HCT116 (cell line): ENCODE results near the gene PCDHGA9. TPM values are rescaled to one million over a fixed set of nuclear protein-coding genes. Genes with fewer than 3 reads are reported as not detected.
"Not testable (repeated sequence)": the region's sequence is repeated elsewhere in the genome, so short reads cannot be mapped to it uniquely, and the experiment has no call there.

Experiments
- ATAC-seq: fragments of 200-7000 bp; cut with Tn5 transposase; 2 replicates; pipeline ENCODE4 v1.9.1; 2020; ENCODE audit warnings: mild to moderate bottlenecking, moderate library complexity
- BruUV-seq: library from RNA; stranded (reverse); fragments of 400-500 nt; replicated peaks from 2 replicates; lab custom pipeline; 2021; lab: Mats Ljungman, UMichigan
- CTCF ChIA-PET: fragments of 300-600 bp; sonication (Branson Sonifier 250); formaldehyde crosslinking; loops from one replicate; lab custom pipeline; 2021; ENCODE audit warnings: antibody characterized with exemption; lab: Charles Lee
- POLR2A ChIA-PET: fragments of 300-600, 350-600 bp; sonication (Branson Sonifier 250); formaldehyde crosslinking; loops from one replicate; lab custom pipeline; 2021; ENCODE audit warnings: antibody characterized with exemption; lab: Charles Lee
- RAD21 ChIA-PET, 2 experiments: fragments of 300-600 bp; sonication (Branson Sonifier 250); formaldehyde crosslinking; loops; one replicate each; lab custom pipeline; 2023; ENCODE audit warnings: low total read pairs in 2 of 2; ENCODE audit not compliant: uncharacterized antibody in 2 of 2, unreplicated experiment in 2 of 2, low non-redundant PET in 1 of 2; lab: Charles Lee
- DNase-seq: peaks from one replicate; pipeline ENCODE4 v3.0.0-alpha.2; 2010; ENCODE audit warnings: low read depth, low spot score
- H2AFZ ChIP-seq: fragments of 200-600 bp; shearing (Covaris generic), sonication (generic); 2 replicates; pipeline ENCODE4 v1.6.1; 2017; ENCODE audit warnings: low read depth, mixed run types, mixed read lengths, antibody characterized with exemption, low read length; ENCODE audit not compliant: poor library complexity, severe bottlenecking
- H3K27ac ChIP-seq: 2 replicates; pipeline ENCODE4 v1.5.1; 2012; ENCODE audit warnings: low read depth, low read length
- H3K27me3 ChIP-seq: fragments of 200-600 bp; sonication (generic); 2 replicates; pipeline ENCODE4 v1.6.1; 2016; ENCODE audit warnings: mixed run types, low read length, mixed read lengths; ENCODE audit not compliant: insufficient read depth
- H3K36me3 ChIP-seq, 2 experiments: fragments of 200-500 bp in 1 of 2; fragments of 200-600 bp in 1 of 2; sonication (Bioruptor generic) in 1 of 2; sonication (generic) in 1 of 2; 2 replicates each; pipeline versions ENCODE4 v1.5.1 to v1.6.1; 2014 to 2016; ENCODE audit warnings: low read length in 2 of 2, inconsistent platforms in 1 of 2, mixed read lengths in 1 of 2, mixed run types in 1 of 2; ENCODE audit not compliant: insufficient read depth in 2 of 2, control insufficient read depth in 1 of 2
- H3K4me1 ChIP-seq, 2 experiments: fragments of 200-600 bp in 1 of 2; sonication (generic) in 1 of 2; 2 replicates each; pipeline versions ENCODE4 v1.5.1 to v1.6.1; 2012 to 2017; ENCODE audit warnings: low read length in 2 of 2, inconsistent platforms in 1 of 2, mild to moderate bottlenecking in 1 of 2, mixed read lengths in 1 of 2, mixed run types in 1 of 2, moderate library complexity in 1 of 2; ENCODE audit not compliant: insufficient read depth in 2 of 2, control insufficient read depth in 1 of 2
- H3K4me2 ChIP-seq: fragments of 200-600 bp; sonication (generic); 2 replicates; pipeline ENCODE4 v1.6.1; 2017; ENCODE audit warnings: mixed run types, low read length, mixed read lengths
- H3K4me3 ChIP-seq, 2 experiments: fragments of 200-600 bp in 1 of 2; sonication (generic) in 1 of 2; replicated peaks in 1 of 2; 2 replicates each; pipeline ENCODE4 v1.5.1; 2011 to 2016; ENCODE audit warnings: low read length in 2 of 2, control low read depth in 1 of 2, low read depth in 1 of 2, mild to moderate bottlenecking in 1 of 2, mixed read lengths in 1 of 2, mixed run types in 1 of 2
- H3K79me2 ChIP-seq: fragments of 200-600 bp; sonication (generic); 2 replicates; pipeline ENCODE4 v1.6.1; 2017; ENCODE audit warnings: mild to moderate bottlenecking, mixed run types, low read length, moderate library complexity, mixed read lengths; ENCODE audit not compliant: insufficient read depth
- H3K9ac ChIP-seq: fragments of 200-600 bp; sonication (generic); 2 replicates; pipeline ENCODE4 v1.6.1; 2016; ENCODE audit warnings: low read length, mixed read lengths
- H3K9me2 ChIP-seq: fragments of 200-600 bp; sonication (generic), shearing (Covaris generic); 2 replicates; pipeline ENCODE4 v1.6.1; 2017; ENCODE audit warnings: mixed run types, mild to moderate bottlenecking, moderate library complexity; ENCODE audit not compliant: insufficient read depth
- H3K9me3 ChIP-seq, 2 experiments: fragments of 200-500 bp in 1 of 2; fragments of 200-600 bp in 1 of 2; sonication (Bioruptor generic) in 1 of 2; sonication (generic) in 1 of 2; 2 replicates each; pipeline ENCODE4 v1.6.1; 2014 to 2017; ENCODE audit warnings: low read length in 2 of 2, mixed read lengths in 2 of 2, inconsistent platforms in 1 of 2, low read depth in 1 of 2, mild to moderate bottlenecking in 1 of 2, mixed run types in 1 of 2, moderate library complexity in 1 of 2; ENCODE audit not compliant: control insufficient read depth in 1 of 2, insufficient read depth in 1 of 2
- H4K20me1 ChIP-seq: fragments of 200-600 bp; sonication (generic), shearing (Covaris generic); 2 replicates; pipeline ENCODE4 v1.6.1; 2017; ENCODE audit warnings: mixed run types, mild to moderate bottlenecking, moderate library complexity; ENCODE audit not compliant: insufficient read depth
- ATF3 ChIP-seq: IDR thresholded peaks from 2 replicates; pipeline ENCODE4 v1.6.1; 2012
- CEBPB ChIP-seq: IDR thresholded peaks from 2 replicates; pipeline ENCODE4 v1.6.1; 2012; ENCODE audit warnings: low read depth
- EGR1 ChIP-seq: IDR thresholded peaks from 2 replicates; pipeline ENCODE4 v1.6.1; 2012; ENCODE audit warnings: low read depth
- MAX ChIP-seq: IDR thresholded peaks from 2 replicates; pipeline ENCODE4 v1.6.1; 2012
- POLR2AphosphoS5 ChIP-seq: IDR thresholded peaks from 2 replicates; pipeline ENCODE4 v1.6.1; 2011; ENCODE audit warnings: mild to moderate bottlenecking, low read depth, low read length, moderate library complexity
- SRF ChIP-seq: IDR thresholded peaks from 2 replicates; pipeline ENCODE4 v1.6.1; 2012; ENCODE audit warnings: low read depth
- TCF7L2 ChIP-seq: IDR thresholded peaks from 2 replicates; pipeline ENCODE4 v1.7.0; 2011; ENCODE audit warnings: borderline replicate concordance, inconsistent platforms; ENCODE audit not compliant: insufficient read depth, insufficient read length; ENCODE audit errors: extremely low read depth
- YY1 ChIP-seq: IDR thresholded peaks from 2 replicates; pipeline ENCODE4 v1.6.1; 2011; ENCODE audit warnings: low read length, low read depth, moderate library complexity, mild to moderate bottlenecking; ENCODE audit not compliant: insufficient replicate concordance; ENCODE audit errors: extremely low read depth
- ZBTB33 ChIP-seq: IDR thresholded peaks from 2 replicates; pipeline ENCODE4 v1.6.1; 2011; ENCODE audit warnings: mild to moderate bottlenecking, low read length, moderate library complexity; ENCODE audit not compliant: insufficient replicate concordance; ENCODE audit errors: extremely low read depth
- ZFX ChIP-seq: fragments of 450-650 bp; IDR thresholded peaks from 2 replicates; pipeline ENCODE4 v1.6.1; 2017
- intact Hi-C: fragments of 100-400 bp; cut with micrococcal nuclease; formaldehyde crosslinking; loops from 2 replicates; pipeline ENCODE4 v1.10.0; 2022
- total RNA-seq: library from RNA; stranded (reverse); gene quantifications from one replicate; pipeline ENCODE4 v1.2.1, GENCODE V29; 2021; ENCODE audit not compliant: unreplicated experiment

The PCDHGA9 gene
- total RNA-seq, 1 experiment from 2014 or later: 0.34 TPM

GRCh38 chr5:141432308-141432707 is 29.7 kb downstream of the PCDHGA9 start:
- BruUV-seq, CTCF ChIA-PET: not testable (repeated sequence)

GRCh38 chr5:141432726-141433125 is 30.1 kb downstream of the PCDHGA9 start:
- H3K9me2 ChIP-seq, H3K79me2 ChIP-seq, RAD21 ChIA-PET, H3K27ac ChIP-seq, H3K4me3 ChIP-seq, H3K4me2 ChIP-seq, CTCF ChIA-PET, H3K36me3 ChIP-seq, H3K9me3 ChIP-seq, H3K4me1 ChIP-seq, H4K20me1 ChIP-seq, H3K9ac ChIP-seq, intact Hi-C loops, H3K27me3 ChIP-seq, POLR2A ChIA-PET, H2AFZ ChIP-seq, BruUV-seq, ATAC-seq, DNase-seq: not testable (repeated sequence)

More at GRCh38 chr5:141432308-141432707, 29.7 kb downstream of the PCDHGA9 start:
- H3K36me3 ChIP-seq, H3K9ac ChIP-seq, H3K79me2 ChIP-seq, H3K9me3 ChIP-seq, DNase-seq, H3K27ac ChIP-seq, ATAC-seq, intact Hi-C loops, H3K9me2 ChIP-seq, POLR2A ChIA-PET, H3K4me3 ChIP-seq, H3K4me2 ChIP-seq, H3K27me3 ChIP-seq, H4K20me1 ChIP-seq, H3K4me1 ChIP-seq, RAD21 ChIA-PET, H2AFZ ChIP-seq: not testable (repeated sequence)

- H2AFZ ChIP-seq: no peak overlapping the region
- no peaks in the 10 kb centered on the region for H3K36me3 ChIP-seq
- RAD21 ChIA-PET: no interaction called here
- no peak for TF ChIP-seq ATF3
- TF ChIP-seq SRF: no peak
- no peak for TF ChIP-seq CEBPB
- no peak for TF ChIP-seq MAX
- no peak for TF ChIP-seq ZBTB33
- TF ChIP-seq YY1: no peak
- no peak for TF ChIP-seq ZFX
- TF ChIP-seq EGR1: no peak
- TF ChIP-seq POLR2AphosphoS5: no peak
- TF ChIP-seq TCF7L2: no peak
- TF ChIP-seq, all 23 proteins: peak for 0
- Histone ChIP-seq H3K4me1 (no peaks in the 10 kb centered on the region), H3K4me3 (no peak overlapping the region), H3K9me2 (no peaks in the 10 kb centered on the region), H3K4me2 (no peak overlapping the region), H3K27ac (no peak overlapping the region), H3K9ac (no peak overlapping the region), H3K79me2 (no peaks in the 10 kb centered on the region), H3K9me3 (peaks cover 0 to 8% of the 10 kb centered on the region in 2 experiments; a peak in 2 of 4 replicates), H3K27me3 (no peaks in the 10 kb centered on the region), H4K20me1 (no peaks in the 10 kb centered on the region)
- BruUV-seq: no TSS peak
- CTCF ChIA-PET: no interaction called here
- intact Hi-C loops: no loop called here
- ATAC-seq (no peak), DNase-seq (no peak)
- POLR2A ChIA-PET: no interaction called here
These were observed 31.4 kb downstream of the PCDHGA9 start for GRCh38 chr5:141434006-141434405.
